Right lobe of liver (tissue), 6 donors: Measurements from ENCODE around the gene DUOX2. TPM values are rescaled to one million over a fixed set of nuclear protein-coding genes. Genes with fewer than 3 reads are reported as not detected.
"Not testable (repeated sequence)": the region's sequence is repeated elsewhere in the genome, so short reads cannot be mapped to it uniquely, and the experiment has no call there.

Experiments used
- ATAC-seq, 4 donors: fragments of 200-7000 bp; cut with Tn5 transposase; one replicate each; pipeline ENCODE4 v1.9.1; 2020; ENCODE audit warnings: mild to moderate bottlenecking in 4 of 4, moderate library complexity in 4 of 4
- DNase-seq, 3 donors: peaks; one replicate each; pipeline ENCODE4 v3.0.0-alpha.2; 2020
- H3K27ac ChIP-seq, 3 donors: fragments of 200-600 bp; one replicate each; pipeline ENCODE4 v1.8.0; 2022
- H3K27me3 ChIP-seq, 2 donors: fragments of 200-600 bp; one replicate each; pipeline ENCODE4 v1.8.0; 2022
- H3K36me3 ChIP-seq, 4 donors: fragments of 200-600 bp; sonication (generic) in 1 of 4; one replicate each; pipeline versions ENCODE4 v1.5.1 to v1.8.0; 2017 to 2022; ENCODE audit warnings: control low read depth in 1 of 4
- H3K4me1 ChIP-seq, 4 donors: fragments of 200-600 bp; sonication (generic) in 1 of 4; one replicate each; pipeline versions ENCODE4 v1.5.1 to v1.8.0; 2017 to 2022; ENCODE audit warnings: control low read depth in 1 of 4
- H3K4me3 ChIP-seq, 3 donors: fragments of 200-600 bp; one replicate each; pipeline ENCODE4 v1.8.0; 2022
- H3K9me3 ChIP-seq, 4 donors: fragments of 200-600 bp; sonication (generic) in 1 of 4; one replicate each; pipeline versions ENCODE4 v1.5.1 to v1.8.0; 2017 to 2022; ENCODE audit warnings: control low read depth in 1 of 4
- CTCF ChIP-seq, 4 donors: fragments of 200-600 bp in 3 of 4; fragments of 450-650 bp in 1 of 4; IDR thresholded peaks; one replicate each; pipeline versions ENCODE4 v1.5.1 to v1.8.0; 2016 to 2022; ENCODE audit warnings: antibody characterized with exemption in 4 of 4, mild to moderate bottlenecking in 2 of 4
- POLR2A ChIP-seq: fragments of 450-650 bp; IDR thresholded peaks from one replicate; pipeline ENCODE4 v1.6.1; 2017; ENCODE audit warnings: antibody characterized with exemption, mild to moderate bottlenecking
- WGBS: methylation state at CpG from one replicate; pipeline ENCODE4 v1.1.6; 2018; ENCODE audit warnings: low coverage, low lambda C conversion rate; ENCODE audit not compliant: insufficient coverage; ENCODE audit errors: missing lambda C conversion rate; 5-methylcytosine and 5-hydroxymethylcytosine counted together
- intact Hi-C, 2 donors: fragments of 100-400 bp; cut with DNase I; formaldehyde crosslinking; loops; one replicate each; pipeline versions ENCODE4 v1.11.2 to v1.14.1; 2022
- total RNA-seq, 6 experiments: library from RNA; depleted of rRNA in 2 of 6; stranded (reverse); fragments of >200 nt in 2 of 6; fragmentation: NEBNext Ultra II Directional in 3 of 6; extraction: Animal tissue kit (Norgen Biotek cat#: 25700) in 3 of 6; gene quantifications; one replicate each; pipeline versions ENCODE4 v1.1.0 to v1.2.4, GENCODE V29; 2016 to 2023
- donor health status: DM: no; HTN: yes; CAD: no.
- donor health status: DM: no; HTN: no; CAD: no.
- donor health status: DM: no; HTN: no; CAD: no.
- donor health status: DM: no; HTN: yes; CAD: no.
- donor health status: DM: no; HTN: yes; CAD: no.

DUOX2 gene
- total RNA-seq, 6 experiments from 2014 or later = 0.02 to 0.93 (median 0.25) TPM; not detected in 1

GRCh38 chr15:45136378-45136764, 22.4 kb upstream of the DUOX2 start:
- TF ChIP-seq CTCF (IDR thresholded peaks at IDR 0.05) (no peak), POLR2A (no peak)
- Histone ChIP-seq H3K27me3 (peaks cover 0 to 3% of the 10 kb centered on the region in 2 donors), H3K4me1 (peaks cover 0 to 14% (median 0%) of the 10 kb centered on the region in 4 donors), H3K9me3 (no peaks in the 10 kb centered on the region), H3K4me3 (no peak overlapping the region), H3K36me3 (no peaks in the 10 kb centered on the region), H3K27ac (no peak overlapping the region)
- 23% methylated on average over 5 of the region's 10 CpGs for WGBS
- intact Hi-C loops = no loop called here
- ATAC-seq (no peak), DNase-seq (no peak)

- H3K27me3 ChIP-seq, ATAC-seq, H3K27ac ChIP-seq, H3K36me3 ChIP-seq, DNase-seq, H3K9me3 ChIP-seq, intact Hi-C loops, H3K4me3 ChIP-seq: not testable (repeated sequence)
- WGBS = 10% methylated on average over 5 of the region's 37 CpGs
- H3K4me1 ChIP-seq = peaks cover 0 to 14% (median 0%) of the 10 kb centered on the region in 4 donors
Observed at GRCh38 chr15:45135705-45136377, 21.9 kb upstream of the DUOX2 start.

- Histone ChIP-seq H3K4me3 (peak overlapping the region in 2 of 3 donors; percentile 14 to 33), H3K27ac (no peak overlapping the region), H3K9me3 (no peaks in the 10 kb centered on the region), H3K36me3 (no peaks in the 10 kb centered on the region), H3K4me1 (peaks cover 0 to 14% (median 0%) of the 10 kb centered on the region in 4 donors), H3K27me3 (peaks cover 0 to 3% of the 10 kb centered on the region in 2 donors)
- 10% methylated on average over 2 of the region's 57 CpGs for WGBS
- peak; percentile 72 to 85 (median 76) for ATAC-seq
- peak in 3 of 4 donors; percentile 31 to 44 (median 37) for TF ChIP-seq CTCF (IDR thresholded peaks at IDR 0.05)
- TF ChIP-seq POLR2A = no peak
- peak in 2 of 3 donors; percentile 27 to 61 for DNase-seq
- intact Hi-C loops = no loop called here
Observed at GRCh38 chr15:45134682-45135604, 21.0 kb upstream of the DUOX2 start.

GRCh38 chr15:45134046-45134445, 20.1 kb upstream of the DUOX2 start:
- Histone ChIP-seq H3K27me3 (peaks cover 0 to 9% of the 10 kb centered on the region in 2 donors), H3K4me3 (no peak overlapping the region), H3K27ac (no peak overlapping the region), H3K4me1 (peaks cover 0 to 14% (median 0%) of the 10 kb centered on the region in 4 donors), H3K9me3 (no peaks in the 10 kb centered on the region), H3K36me3 (no peaks in the 10 kb centered on the region)
- intact Hi-C loops = no loop called here
- WGBS = 87% methylated on average over 3 of the region's 7 CpGs
- ATAC-seq (no peak), DNase-seq (peak in 1 of 3 donors; percentile 42)
- TF ChIP-seq POLR2A (no peak), CTCF (IDR thresholded peaks at IDR 0.05) (no peak)

GRCh38 chr15:45133561-45133920, 19.6 kb upstream of the DUOX2 start:
- Histone ChIP-seq H3K27me3 (peaks cover 0 to 13% of the 10 kb centered on the region in 2 donors), H3K4me1 (peaks cover 0 to 14% (median 0%) of the 10 kb centered on the region in 4 donors), H3K27ac (no peak overlapping the region), H3K4me3 (no peak overlapping the region), H3K36me3 (no peaks in the 10 kb centered on the region), H3K9me3 (no peaks in the 10 kb centered on the region)
- no peak for TF ChIP-seq POLR2A
- TF ChIP-seq CTCF (IDR thresholded peaks at IDR 0.05) = no peak
- WGBS = 44% methylated on average over 1 of the region's 5 CpGs
- intact Hi-C loops = no loop called here
- peak in 1 of 3 donors; percentile 38 for DNase-seq
- ATAC-seq = no peak
